ENCODE results near the gene ANK2.
"Not testable (repeated sequence)": the region's sequence is repeated elsewhere in the genome, so short reads cannot be mapped to it uniquely, and the experiment has no call there.

Gene ANK2

DNA sequence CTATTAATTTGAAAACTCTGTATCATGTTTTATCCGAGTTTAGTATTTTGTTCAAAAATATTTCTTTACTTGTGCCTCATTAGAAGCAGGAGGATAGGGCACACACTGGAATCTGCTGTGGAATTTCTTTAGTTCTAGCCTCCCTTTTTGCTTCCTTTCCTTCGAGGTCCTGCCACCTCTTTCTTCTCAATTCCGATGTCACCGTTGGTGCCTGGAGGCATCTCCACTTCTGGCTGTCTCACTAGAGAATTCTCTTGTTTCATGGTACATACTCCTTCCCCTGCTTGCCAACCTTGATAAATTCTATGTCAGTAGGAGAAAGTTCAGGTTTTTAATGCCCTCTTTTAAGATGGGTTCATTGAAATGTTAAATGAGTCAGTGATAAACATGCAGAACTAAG, 140.1 kb downstream of the ANK2 start:
- DNase-seq (ENCODE audit: low read depth in 2 of 2) = no peak

DNA sequence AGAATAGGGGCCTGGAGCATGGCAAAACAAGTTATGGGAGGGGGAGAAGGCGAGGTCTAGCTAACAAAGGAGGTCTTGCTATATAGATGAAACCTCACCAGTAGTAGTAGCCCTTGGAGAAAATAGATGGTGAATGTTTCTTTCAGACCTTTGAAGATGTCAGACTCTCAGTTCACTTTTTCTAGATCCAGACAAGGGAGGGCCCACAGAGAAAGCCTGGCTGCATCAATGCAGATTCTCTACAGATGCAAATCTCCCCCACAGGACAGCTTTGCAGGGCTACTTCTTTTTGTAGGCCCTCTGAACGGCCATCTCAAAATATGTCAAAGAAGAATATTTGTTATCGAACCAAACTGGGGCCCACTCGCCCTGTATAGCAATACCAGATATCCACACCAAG, 159.7 kb downstream of the ANK2 start:
- no peak for DNase-seq (ENCODE audit: low read depth in 2 of 2)

DNA sequence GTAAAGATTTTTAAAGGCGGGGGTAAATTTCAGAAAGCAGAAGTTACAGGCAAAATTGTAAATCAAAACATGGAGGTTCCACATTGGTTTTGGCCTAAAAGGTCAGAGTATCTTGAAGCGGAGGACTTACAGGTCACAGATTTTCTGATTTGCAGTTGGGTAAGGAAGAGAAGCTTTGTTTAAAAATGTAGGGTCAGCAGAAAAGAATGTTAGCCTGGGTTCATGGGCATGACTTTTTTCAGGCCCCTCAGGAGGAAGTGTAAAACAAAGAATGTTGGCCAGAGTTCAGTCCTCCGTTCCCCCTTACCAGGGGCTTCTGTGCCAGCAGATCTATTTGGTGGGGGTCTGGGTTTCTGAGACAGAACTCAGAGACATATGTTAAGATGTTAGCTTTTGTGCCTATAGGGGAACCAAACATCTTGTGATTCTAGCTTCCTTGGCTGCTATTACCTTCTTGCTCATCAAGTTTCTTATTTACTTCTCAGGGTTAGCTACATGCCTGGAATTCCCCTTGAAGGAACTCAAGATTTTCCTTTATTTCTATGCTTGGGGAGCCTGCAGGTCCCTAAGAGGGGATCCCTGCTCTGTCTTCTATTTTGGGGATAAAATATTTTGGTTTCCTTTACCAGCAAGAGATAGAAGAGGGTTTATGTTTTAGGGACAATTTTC, 160.3 kb downstream of the ANK2 start:
- DNase-seq (ENCODE audit: low read depth in 2 of 2) = no peak

DNA sequence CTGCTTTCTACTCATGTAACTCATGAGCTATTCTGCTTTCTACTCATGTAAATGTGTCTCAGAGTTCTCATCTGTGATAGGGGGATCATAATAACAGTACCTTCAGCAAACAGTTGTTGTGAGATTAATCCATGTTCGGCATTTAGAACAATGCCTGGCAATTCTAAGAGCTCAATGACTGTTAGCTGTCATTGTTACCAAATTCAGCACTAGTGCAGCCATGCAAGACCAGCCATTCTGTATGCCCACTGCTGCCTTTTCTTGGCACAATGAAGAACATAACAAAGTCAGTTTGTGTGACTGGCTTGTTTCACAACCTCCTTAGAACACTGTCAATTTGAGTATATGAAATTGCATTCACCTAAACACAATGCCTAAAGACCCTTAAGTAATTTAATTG, 163.2 kb downstream of the ANK2 start:
- no peak for DNase-seq (ENCODE audit: low read depth in 2 of 2)

DNA sequence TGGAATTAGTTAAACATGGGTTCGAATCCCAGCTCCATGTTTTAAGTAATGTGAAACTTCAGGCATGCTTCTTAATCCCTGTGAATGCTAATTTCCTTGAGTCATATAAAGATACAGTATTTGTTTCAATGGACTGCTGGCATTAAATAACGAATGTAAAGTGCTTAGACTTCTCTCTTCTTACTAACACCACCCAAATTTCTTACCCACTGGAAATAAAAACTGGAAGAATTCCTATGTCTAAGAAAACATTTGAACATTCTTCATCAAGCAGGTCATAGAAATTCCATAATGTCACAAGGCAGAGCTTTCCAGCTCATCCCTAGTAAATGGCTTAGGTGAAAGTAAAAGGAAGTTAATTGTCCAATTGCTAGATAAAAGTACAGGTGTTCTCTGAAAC, 172.5 kb downstream of the ANK2 start:
- DNase-seq (ENCODE audit: low read depth in 2 of 2) = no peak

DNA sequence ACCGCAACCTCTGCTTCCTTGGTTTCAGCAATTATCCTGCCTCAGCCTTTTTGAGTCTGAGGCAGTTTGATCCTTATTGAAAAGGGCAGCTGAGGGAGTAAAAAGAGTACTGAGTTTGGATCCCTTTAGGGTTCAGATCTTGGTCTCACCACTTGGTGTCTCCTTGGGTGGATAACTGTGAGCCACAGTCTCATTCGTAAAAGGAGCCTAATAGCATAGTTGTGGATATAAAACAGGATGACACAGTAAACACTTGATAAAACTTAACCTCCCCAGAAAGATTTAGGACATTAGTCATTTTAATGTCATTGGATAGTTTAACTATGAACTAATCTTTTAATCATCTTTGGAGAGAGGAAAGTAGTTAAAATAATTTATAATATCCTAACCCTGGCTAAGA, 173.0 kb downstream of the ANK2 start:
- DNase-seq (ENCODE audit: low read depth in 2 of 2) = no peak

DNA sequence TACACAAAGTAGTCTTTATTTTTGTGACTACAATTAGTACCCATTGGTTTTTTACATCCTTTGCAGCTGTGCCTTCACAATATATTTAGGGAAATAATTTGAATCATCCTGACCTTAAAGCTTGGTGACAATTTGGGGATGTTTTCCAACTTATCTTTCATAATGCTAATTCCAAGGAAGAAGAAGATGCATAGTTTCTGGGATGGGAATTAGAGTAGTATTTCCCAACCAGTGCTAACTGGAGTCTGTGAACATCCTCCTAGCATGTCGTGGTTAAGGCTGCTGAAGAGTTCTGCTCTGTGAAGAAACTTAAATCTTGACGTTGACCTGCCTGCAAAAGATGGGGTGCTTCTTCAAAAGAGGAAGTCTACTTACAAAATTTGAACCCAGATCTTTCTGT, 173.5 kb downstream of the ANK2 start:
- no peak for DNase-seq (ENCODE audit: low read depth in 2 of 2)

DNA sequence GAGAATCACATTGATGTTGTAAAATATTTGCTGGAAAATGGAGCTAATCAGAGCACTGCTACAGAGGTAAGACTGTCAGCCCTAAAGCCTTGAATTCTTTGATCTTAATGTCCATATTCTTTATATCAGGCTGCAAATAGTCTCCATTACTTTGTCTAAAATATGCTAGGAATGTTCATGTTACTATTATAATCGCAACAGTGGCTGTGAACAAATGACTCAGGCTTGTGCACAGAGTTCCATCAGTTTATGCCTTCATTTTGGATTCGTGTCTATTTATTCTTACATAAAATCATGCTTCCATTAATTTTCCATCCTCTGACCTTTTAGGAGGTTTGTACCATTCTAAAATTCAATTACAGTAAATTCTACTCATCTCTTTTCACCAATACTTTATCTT, 182.7 kb downstream of the ANK2 start:
- no peak for DNase-seq (ENCODE audit: low read depth in 2 of 2)

DNA sequence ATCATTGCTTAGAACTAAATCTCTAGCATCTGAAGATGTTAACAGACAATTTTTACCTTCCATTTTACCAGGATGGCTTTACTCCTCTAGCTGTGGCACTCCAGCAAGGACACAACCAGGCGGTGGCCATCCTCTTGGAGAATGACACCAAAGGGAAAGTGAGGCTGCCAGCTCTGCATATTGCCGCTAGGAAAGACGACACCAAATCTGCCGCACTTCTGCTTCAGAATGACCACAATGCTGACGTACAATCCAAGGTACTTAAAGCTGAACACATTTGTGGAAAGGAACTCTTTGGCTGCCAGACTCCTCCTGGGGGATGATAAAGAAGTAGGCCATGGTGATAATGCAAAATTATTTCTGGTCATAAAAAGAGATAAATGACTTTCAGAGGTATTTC, 187.5 kb downstream of the ANK2 start:
- DNase-seq (ENCODE audit: low read depth in 2 of 2) = no peak

DNA sequence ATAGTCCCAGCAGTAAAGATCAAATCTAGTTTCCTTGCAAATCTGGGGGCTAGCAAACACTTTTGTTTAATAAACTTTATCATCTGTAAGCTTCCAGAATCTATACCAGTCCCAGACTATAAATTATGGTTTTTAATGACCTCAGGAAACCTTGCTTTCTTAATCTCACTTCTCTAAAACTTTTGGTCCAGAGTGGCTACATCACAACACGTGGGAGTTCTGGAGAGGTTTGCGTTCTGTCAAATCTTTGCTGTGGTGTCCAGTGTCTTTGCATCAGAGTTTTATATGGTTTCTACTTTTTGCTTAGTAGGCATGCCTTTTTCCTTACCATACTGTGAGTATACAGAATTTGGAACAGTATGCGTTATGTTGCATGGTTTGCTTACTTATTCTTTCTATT, 193.9 kb downstream of the ANK2 start:
- no peak for DNase-seq (ENCODE audit: low read depth in 2 of 2)

DNA sequence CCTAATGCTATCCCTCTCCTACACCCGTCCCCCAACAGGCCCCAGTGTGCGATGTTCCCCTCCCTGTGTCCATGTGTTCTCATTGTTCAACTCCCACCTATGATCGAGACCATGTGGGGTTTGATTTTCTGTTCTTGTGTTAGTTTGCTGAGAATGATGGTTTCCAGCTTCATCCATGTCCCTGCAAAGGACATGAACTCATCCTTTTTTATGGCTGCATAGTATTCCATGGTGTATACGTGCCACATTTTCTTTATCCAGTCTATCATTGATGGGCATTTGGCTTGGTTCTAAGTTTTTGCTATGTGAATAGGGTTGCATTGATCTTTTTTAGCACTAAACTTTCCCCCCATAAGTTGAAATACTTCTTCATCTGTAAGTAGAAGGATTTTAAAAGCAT, 195.3 kb downstream of the ANK2 start:
- not testable (repeated sequence) for DNase-seq (ENCODE audit: low read depth in 2 of 2)

DNA sequence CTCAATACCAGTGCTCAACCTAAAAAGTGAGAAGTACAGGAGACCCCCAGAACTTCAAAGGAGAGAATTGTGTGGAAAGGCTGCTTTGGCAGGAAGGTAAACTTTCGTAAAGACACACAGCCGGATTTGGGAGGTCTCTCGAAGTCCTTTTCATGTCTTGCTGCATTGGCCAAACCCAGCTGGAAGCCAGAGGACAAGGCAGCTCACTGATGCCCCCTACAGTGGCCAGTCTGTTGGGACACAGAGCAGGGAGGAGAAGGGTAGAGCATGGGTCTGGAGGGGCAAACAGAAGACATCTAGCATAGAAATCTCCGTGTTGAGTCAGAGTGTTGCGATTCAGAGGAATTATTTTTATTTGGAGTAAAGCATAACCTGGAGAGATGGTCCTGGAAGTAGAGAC, 198.9 kb downstream of the ANK2 start:
- no peak for DNase-seq (ENCODE audit: low read depth in 2 of 2)

DNA sequence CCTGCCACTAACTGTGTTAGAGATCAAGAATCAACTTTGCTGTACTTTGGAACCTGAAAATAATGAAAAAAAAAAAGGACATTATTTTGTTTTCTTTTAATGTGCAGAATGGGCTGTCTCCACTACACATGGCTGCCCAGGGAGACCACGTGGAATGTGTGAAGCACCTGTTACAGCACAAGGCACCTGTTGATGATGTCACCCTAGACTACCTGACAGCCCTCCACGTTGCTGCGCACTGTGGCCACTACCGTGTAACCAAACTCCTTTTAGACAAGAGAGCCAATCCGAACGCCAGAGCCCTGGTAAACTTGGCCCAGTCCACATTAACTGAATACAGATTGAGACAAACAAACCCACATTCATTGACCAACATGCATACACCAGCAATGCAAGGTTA, 206.2 kb downstream of the ANK2 start:
- no peak for DNase-seq (ENCODE audit: low read depth in 2 of 2)

DNA sequence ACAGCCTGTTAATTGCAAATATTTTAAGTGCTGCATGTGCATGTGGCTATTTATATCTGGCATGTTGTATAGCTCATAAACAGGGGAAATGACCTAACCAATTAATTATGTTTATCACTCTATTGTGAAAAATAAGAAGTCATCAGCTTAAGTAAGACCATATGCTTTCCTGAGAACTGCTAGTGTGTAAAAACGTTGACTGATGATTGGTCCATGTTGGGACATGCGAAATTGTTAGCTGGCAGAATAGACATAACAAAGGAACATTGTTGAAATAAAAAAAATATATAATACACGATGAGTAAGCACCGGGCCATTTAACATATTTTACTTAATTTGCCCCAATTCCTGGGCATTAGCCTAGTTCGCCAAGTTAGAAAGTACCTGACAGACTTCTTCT, 207.5 kb downstream of the ANK2 start:
- DNase-seq (ENCODE audit: low read depth in 2 of 2) = no peak

DNA sequence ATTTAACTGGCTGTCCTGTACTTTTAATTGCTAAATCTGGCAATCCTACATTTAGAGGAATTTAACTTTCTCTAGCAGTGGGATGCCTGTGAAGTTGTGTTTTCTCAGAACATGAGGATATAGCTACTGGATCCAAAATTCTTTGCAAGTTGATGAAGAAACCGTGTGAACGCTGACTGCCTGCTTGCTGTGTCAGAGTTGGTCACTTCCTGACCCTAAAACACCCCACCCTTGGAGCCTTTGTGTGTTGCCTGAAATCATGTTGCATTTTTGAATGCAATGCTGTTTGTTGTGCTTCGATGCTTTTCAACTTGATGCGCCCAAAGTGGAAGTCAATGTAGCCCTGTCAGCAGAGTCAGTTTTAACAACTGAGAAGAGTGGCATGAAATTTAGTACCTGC, 211.2 kb downstream of the ANK2 start:
- DNase-seq (ENCODE audit: low read depth in 2 of 2) = no peak

DNA sequence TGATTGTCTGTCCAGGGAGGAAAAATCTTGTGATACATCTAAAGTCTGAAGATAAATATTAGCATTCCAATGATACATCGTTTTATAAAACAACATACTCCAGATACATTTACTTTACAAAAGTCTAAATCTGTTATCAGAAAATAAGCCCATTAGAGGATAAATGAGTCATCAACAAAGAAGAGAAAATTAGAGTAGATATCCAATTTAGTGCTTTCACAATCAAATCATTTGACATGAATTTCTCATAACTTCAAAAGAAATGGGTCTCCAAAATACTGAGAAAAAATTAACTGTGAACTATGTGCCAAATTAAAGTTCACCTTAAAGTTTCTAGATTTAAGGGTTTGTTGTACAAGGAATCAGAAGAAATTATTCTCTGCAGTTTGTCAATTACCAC, 213.8 kb downstream of the ANK2 start:
- DNase-seq (ENCODE audit: low read depth in 2 of 2) = no peak

DNA sequence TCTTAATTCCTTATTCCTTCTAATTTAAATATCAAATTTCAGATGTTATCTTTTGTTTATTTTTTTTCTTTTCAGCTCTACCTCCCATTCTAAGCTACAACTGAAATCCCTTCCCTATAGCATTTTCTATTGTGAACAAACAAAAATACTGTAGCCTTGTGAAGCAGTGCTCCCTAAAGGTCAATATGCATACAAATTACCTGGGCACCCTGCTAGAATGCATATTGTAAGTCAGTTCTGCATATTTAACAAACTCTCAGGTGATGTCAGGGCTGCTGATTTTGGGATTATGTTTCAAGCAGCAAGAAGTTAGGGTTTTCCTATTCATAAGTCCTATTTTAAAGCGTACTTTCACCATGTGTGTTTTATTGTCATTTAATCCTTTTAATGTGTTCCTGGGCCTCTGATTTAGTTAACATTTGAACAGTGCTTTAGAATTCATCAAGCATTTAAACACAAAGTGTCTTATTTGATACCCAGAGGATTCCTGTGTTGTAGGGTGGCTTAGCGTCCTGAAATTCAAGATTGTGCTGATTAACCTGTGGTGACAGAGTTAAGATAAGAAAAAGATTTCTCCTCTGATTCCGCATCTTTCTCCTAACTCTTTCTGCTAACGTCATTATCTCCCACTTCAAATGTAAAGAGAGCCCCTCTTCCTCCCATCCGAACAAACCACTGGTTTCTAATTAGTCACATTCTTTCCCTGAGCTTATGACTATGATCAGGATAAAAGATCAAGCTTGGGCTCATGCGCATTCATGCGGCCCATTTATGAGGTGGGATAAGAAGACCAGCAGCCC, 221.3 kb downstream of the ANK2 start:
- no peak for DNase-seq (ENCODE audit: low read depth in 2 of 2)

DNA sequence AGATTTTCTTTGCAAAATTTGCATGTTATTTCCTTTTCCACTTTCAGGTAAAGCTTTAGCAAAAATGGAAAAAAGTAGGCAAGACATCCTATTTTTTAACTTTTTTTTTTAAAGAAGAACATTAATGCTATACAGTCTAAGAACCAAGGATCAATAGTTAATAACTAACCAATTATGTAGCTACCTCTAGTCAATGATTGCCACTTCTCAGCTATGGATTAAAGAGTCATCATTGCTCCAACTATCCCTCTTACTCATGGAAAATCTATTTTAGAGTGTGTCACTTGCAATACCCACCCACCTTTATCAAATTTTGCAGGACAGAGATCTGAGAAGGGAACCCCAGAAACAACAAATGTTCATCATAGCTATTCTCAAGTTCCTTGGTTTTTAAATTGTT, 223.1 kb downstream of the ANK2 start:
- no peak for DNase-seq (ENCODE audit: low read depth in 2 of 2)

DNA sequence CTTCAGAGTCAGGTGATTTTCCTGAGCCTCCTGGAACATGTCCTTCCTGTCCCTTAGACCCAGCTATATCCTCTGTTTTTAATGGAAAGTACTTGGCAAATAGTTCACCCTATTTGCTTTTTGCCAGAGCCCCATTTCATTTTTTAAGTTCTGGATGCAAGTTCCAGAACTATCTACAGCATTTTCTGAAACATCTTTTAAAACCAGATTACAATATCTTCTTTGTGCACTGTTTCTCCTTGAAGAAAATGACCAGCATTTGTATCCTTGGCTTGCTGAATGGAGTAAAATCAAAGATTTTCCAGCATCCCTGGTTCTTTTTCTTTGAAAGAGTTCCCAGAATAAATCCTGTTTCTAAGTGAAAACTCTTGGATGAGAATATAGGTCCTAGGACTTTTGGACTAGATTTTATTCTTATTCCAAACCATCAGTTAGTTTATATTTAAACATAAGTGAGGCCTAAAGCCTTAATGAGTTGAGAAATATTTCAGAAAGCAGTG, 224.3 kb downstream of the ANK2 start:
- DNase-seq (ENCODE audit: low read depth in 2 of 2) = no peak

DNA sequence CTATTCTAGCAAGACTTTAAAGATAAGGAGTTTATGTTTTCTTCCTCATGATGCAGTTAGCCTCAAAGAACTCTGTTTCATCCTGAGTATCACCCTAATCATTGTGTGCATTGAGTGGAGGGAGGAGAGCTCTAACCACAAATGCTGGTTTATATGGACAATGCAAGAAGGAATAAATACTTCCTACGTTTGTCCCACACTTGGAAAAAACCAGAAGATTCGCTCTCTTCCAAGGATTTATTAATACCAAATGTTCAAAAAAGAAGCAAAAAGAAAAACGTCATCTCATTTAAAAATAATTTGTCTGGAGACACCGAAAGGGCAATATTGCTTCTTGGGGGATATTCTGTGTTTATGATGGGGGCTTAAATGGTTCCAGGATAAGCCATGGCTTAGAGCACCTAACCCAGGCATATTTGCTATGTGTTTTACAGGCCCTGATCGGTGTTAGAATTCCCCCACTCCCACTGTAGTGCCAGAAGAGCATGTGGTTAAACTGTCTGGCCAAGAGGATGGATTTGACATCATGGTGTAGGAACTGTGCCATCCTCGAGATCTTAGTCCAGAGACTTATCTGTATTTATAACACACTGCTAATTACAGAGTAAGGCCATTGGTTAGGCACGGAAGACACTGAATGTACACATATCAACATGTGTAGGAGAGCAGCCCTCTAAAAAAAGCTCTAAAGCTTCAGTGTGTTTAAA, 227.2 kb downstream of the ANK2 start:
- DNase-seq (ENCODE audit: low read depth in 2 of 2) = no peak

DNA sequence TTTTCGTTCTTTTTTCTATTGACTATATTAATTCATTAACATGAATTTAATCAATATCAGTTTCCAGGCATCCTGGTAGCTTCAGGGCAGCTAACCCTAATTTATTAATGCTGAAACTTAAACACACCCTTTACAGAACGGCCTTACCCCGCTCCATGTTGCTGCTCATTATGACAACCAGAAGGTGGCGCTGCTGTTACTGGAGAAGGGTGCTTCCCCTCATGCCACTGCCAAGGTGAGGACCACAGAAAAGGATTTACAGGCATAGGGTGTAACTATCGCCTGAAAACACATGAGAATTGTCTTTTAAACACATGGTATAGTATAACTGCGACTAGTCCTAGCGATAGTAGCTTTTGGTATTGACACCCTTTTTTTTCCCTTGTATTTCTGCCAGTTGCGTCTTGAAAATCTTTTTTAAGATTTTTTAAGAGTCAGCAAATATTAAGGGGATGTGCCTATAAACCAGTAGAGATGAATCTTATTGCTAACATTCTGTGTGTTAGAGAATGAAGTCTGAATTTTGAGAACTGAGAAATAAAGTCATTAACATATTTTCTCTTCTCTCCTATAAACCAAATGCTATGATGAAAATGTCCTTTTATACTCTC, 229.0 kb downstream of the ANK2 start:
- DNase-seq (ENCODE audit: low read depth in 2 of 2) = peak; percentile 14 to 15

DNA sequence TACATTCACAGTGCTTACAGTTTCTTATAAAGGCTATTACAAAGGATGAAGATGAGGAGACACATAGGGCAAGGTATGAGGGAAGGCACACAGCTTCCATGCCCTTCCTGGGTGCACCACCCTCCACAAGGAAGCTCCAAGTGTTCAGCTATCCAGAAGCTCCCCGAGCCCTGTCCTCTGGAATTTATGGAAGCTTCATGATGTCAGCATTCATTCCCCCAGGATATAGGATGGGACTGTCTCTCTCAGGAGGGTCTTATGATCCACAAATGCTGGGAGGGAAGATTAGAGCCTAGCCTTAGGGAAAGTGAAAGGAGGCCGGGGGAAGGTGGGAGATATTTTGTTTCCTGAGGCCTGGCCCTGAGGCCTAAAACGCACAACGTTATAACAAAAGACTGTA, 236.0 kb downstream of the ANK2 start:
- DNase-seq (ENCODE audit: low read depth in 2 of 2) = no peak

Measured in stimulated activated CD8-positive, alpha-beta memory T cell treated with anti-CD3 and anti-CD28 coated beads, Interleukin-7, amount 100 ng/mL, for 4 hours (primary cell).